Stimulated activated CD4-positive, alpha-beta T cell treated with anti-CD3 and anti-CD28 coated beads, TNF-alpha, amount 100 ng/mL, for 48 hours (primary cell): Measurements from ENCODE around the gene C11orf16.
"Not testable (repeated sequence)": the region's sequence is repeated elsewhere in the genome, so short reads cannot be mapped to it uniquely, and the experiment has no call there.

Experiments used
- DNase-seq, 3 donors: peaks; one replicate each; pipeline ENCODE4 v3.0.0-alpha.2; 2020; ENCODE audit warnings: low read depth in 3 of 3

Gene C11orf16

DNA sequence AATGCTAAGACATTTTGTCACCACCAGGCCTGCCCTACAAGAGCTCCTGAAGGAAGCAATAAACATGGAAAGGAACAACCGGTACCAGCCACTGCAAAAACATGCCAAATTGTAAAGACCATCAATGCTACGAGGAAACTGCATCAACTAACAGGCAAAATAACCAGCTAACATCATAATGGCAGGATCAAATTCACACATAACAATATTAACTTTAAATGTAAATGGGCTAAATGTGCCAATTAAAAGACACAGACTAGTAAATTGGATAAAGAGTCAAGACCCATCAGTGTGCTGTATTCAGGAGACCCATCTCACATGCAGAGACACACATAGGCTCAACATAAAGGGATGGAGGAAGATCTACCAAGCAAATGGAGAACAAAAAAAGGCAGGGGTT lies 41.6 kb downstream of the C11orf16 start:
- DNase-seq, result not testable (repeated sequence)

DNA sequence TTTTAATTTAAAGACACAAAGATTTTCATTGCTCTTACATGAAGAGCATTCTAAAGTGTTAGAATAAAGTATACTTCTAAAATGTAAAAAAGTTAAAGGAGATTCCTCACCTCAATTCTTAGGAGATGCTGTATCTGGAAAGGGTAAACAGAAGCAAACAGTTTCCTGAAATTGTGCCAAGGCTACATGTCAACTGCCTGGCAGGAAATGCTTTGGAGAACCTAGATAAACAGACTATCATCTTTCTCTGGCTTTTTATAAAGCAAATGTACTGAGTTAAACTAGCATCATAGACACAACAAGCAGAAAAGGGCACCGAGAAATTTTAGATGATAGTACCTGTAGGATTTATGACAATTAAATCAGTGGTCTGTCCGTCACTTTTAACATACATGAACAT lies 46.4 kb downstream of the C11orf16 start:
- DNase-seq, result no peak

DNA sequence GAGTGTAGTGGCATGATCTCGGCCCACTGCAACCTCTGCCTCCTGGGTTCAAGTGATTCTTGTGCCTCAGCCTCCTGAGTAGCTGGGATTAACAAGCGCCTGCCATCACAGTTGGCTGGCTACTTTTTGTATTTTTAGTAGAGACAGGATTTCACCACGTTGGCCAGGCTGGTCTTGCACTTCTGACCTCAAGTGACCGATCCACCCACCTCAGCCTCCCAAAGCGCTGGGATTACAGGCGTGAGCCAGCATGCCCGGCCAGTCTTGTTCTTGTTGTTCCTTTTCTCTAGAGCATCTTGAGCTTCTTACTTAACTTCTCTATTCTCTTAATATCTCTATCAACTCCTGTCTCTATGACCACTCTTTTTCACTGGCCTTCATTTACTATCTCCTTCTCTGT lies 51.2 kb downstream of the C11orf16 start:
- not testable (repeated sequence) for DNase-seq

DNA sequence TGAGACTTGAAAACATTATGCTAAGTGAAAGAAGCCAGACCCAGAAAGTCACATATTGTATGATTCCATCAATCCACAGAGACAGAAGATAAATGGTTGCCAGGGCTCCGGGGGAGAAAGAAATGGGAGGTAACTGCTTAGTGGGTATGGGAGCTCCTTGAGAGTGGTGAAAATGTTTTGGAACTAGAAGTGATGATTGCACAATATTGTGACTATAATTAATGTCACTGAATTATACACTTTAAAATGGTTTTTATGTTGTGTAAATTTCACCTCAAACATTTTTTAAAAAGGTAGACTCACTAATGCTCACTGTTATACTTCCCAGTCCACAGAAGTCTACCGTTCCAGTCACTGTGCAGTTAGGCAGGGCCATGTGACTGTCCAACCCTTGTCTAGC lies 54.0 kb downstream of the C11orf16 start:
- DNase-seq, result no peak

DNA sequence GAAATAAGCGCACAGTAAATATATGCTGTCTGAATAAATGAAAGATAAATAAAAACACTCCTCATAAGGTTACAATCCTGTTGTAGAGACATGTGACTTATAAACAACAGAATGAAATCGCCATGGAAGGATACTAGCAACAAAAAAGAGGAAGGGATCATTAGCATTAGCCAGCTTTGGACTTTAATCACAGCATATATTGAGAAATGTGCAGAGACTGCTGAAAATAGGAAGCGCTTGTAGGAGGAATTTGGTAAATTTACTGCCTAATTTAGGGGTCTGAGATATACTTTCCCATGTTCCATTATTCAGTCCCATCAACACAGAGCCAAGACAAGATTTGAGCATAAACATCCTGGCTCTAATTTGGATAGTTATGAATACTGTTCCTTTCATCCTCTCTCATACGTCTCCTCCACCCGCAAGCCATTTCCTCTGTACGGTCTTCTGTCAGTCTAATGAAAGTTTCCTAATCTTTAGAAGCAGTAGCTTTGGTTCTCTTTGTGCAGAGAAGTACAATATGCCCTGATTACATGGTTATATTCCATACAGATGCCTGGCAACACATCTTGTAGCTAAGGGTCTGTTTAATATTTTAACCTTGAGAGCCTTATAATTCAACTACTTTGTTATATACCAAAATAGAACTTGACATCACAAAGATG lies 58.9 kb downstream of the C11orf16 start:
- DNase-seq, result no peak

DNA sequence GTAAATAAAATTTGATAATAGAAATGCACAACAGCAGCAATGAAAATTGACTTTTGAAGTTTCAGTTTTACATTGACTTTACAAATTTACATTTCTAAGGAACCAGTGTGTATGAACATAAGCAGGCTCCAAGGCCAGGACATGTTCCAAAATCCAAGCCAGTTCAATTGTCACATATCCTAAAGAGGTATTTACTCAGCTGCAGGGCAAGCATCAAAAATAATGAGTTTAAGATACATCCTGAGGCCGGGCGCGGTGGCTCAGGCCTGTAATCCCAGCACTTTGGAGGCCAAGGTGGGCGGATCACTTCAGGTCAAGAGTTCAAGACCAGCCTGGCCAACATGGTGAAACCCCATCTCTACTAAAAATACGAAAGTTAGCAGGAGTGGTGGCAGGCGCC lies 60.8 kb downstream of the C11orf16 start:
- no peak for DNase-seq

DNA sequence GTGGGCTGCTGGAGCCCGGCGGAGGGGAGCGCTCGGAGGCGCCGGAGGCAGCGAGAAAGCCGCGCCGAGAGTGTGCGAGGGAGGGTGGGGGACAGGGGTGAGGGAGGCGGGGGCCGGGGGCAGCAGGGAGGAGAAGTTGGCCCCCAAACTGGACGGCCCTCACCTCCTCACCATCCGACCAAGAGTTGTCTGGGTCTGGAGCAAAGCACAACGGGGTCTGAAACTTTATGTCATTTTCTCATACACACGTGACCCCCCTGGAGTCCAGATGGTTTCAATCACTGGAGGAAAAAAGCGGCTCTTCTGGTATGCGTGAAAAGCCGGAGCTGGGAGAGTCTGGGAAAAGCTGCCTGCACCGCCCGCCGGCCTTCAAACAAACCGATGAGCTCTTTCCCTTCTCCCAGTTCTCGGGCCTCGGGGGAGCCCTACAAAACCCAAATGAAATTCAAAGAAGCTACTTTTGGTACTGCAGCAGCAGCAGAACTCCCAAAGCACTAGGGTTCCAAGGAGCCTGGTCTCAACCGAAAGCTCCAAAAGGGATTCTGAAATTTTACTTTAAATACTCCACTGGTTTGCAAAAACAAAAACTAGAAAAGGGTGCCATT lies 61.5 kb downstream of the C11orf16 start:
- DNase-seq, result no peak

DNA sequence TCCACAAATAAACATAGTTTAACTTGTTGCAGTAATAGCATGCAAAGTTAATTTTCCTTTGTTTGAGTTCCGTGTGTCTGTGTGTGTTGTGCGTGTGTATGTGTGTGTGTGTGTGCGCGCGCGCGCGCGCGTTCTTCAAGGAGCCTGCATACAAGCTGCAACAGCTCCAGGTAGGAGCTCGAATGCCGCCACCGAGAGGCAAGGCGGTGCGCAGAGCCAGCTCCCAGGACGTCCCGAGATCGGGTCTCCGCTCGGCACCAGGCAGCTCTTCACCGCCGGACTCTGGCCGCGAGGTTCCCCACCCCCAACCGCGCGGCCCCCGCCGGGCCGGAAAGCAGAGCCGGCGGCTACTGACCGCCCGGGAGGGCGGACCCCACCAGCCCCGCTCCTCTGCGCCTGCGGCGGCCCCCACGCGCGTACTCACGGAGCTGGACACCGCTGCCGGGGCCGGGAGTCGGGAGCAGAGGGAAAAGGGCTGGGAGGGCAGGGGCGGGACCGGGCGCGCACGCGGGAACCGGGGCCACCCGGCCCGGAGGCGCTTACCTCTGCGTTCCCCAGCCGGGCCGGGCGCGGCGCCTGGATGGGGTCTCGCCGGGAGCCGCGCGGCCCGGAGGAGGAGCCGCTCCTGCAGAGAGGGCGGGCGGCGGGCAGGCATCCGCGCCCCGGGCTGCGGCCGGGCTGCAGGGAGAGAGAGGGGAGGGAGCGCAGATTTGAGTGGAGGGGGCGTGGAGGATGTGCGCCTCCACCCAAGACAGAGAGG lies 62.2 kb downstream of the C11orf16 start:
- DNase-seq, result no peak
